Thoracic aorta (tissue), 2 donors: ENCODE results near the gene SRP72. TPM values are rescaled to one million over a fixed set of nuclear protein-coding genes. Genes with fewer than 3 reads are reported as not detected.

Source experiments
- ATAC-seq: fragments of 150-250 bp; one replicate; pipeline ENCODE4 v1.8.0; 2017; ENCODE audit warnings: low read depth; ENCODE audit not compliant: insufficient number of reproducible peaks, low FRiP score
- DNase-seq: peaks from one replicate; pipeline ENCODE4 v3.0.0-alpha.2; 2020; ENCODE audit warnings: low spot score
- H3K27ac ChIP-seq, 2 donors: fragments of 200-600 bp; sonication (generic); 1 replicate in 1 of 2; 2 replicates in 1 of 2; pipeline ENCODE4 v1.5.1; 2016; ENCODE audit warnings: mild to moderate bottlenecking in 2 of 2, moderate library complexity in 2 of 2
- H3K27me3 ChIP-seq: fragments of 200-600 bp; sonication (generic); replicated peaks from 2 replicates; pipeline ENCODE4 v1.6.0; 2016; ENCODE audit warnings: mild to moderate bottlenecking; ENCODE audit not compliant: insufficient read depth
- H3K36me3 ChIP-seq: fragments of 200-600 bp; sonication (generic); one replicate; pipeline ENCODE4 v1.5.1; 2016
- H3K4me1 ChIP-seq, 2 donors: fragments of 200-600 bp; sonication (generic); 1 replicate in 1 of 2; 2 replicates in 1 of 2; pipeline versions ENCODE4 v1.5.1 to v1.6.0; 2016; ENCODE audit warnings: low read depth in 2 of 2, mild to moderate bottlenecking in 1 of 2; ENCODE audit not compliant: control insufficient read depth in 1 of 2
- H3K4me3 ChIP-seq: fragments of 200-600 bp; sonication (generic); 2 replicates; pipeline ENCODE4 v1.5.1; 2016; ENCODE audit warnings: mild to moderate bottlenecking
- H3K9me3 ChIP-seq: fragments of 200-600 bp; sonication (generic); 2 replicates; pipeline ENCODE4 v1.5.1; 2016
- CTCF ChIP-seq: fragments of 200-600 bp; sonication (generic); IDR thresholded peaks from one replicate; pipeline ENCODE4 v1.5.1; 2019; ENCODE audit warnings: antibody characterized with exemption
- total RNA-seq, 2 donors: library from RNA; depleted of rRNA; stranded (reverse); fragments of >200 nt; gene quantifications; one replicate each; pipeline versions ENCODE4 v1.1.0 to v1.2.3, GENCODE V29; 2016

Gene SRP72
- 10 to 100 TPM; 43.1 to 52.9 TPM for total RNA-seq

GRCh38 chr4:56467284-56468096, at the start of gene SRP72:
SRP72 (plus strand) TSS chr4:56467617; CDS start chr4:56467636, 19 bp downstream.
- peak; percentile 76 for DNase-seq
- TF ChIP-seq CTCF: no peak
- Histone ChIP-seq H3K36me3 (peaks cover 4% of the 10 kb centered on the region), H3K9me3 (no peaks in the 10 kb centered on the region), H3K27ac (peak within 1 kb of the TSS; percentile 81 to 89), H3K27me3 (no peaks in the 10 kb centered on the region), H3K4me3 (peak within 1 kb of the TSS; percentile 87), H3K4me1 (peaks cover 27 to 44% of the 10 kb centered on the region in 2 donors)
- peak; percentile 98 for ATAC-seq

GRCh38 chr4:56424176-56424575, 43.2 kb upstream of the SRP72 start:
- Histone ChIP-seq H3K27me3 (no peaks in the 10 kb centered on the region), H3K27ac (no peak overlapping the region), H3K4me1 (no peaks in the 10 kb centered on the region), H3K36me3 (no peaks in the 10 kb centered on the region), H3K4me3 (no peak overlapping the region), H3K9me3 (no peaks in the 10 kb centered on the region)
- TF ChIP-seq CTCF: no peak
- ATAC-seq (no peak), DNase-seq (no peak)

- H3K36me3 ChIP-seq: no peaks in the 10 kb centered on the region
- no peaks in the 10 kb centered on the region for H3K27me3 ChIP-seq
- no peak for DNase-seq
- no peak overlapping the region for H3K27ac ChIP-seq
- no peaks in the 10 kb centered on the region for H3K4me1 ChIP-seq
- no peaks in the 10 kb centered on the region for H3K9me3 ChIP-seq
- H3K4me3 ChIP-seq: no peak overlapping the region
- no peak for ATAC-seq
- TF ChIP-seq CTCF: peak; percentile 67
These were observed 42.5 kb upstream of the SRP72 start for GRCh38 chr4:56424697-56425514.

GRCh38 chr4:56425518-56425917, 41.9 kb upstream of the SRP72 start:
- Histone ChIP-seq H3K27ac (no peak overlapping the region), H3K4me3 (no peak overlapping the region), H3K27me3 (no peaks in the 10 kb centered on the region), H3K4me1 (no peaks in the 10 kb centered on the region), H3K36me3 (no peaks in the 10 kb centered on the region), H3K9me3 (no peaks in the 10 kb centered on the region)
- no peak for TF ChIP-seq CTCF
- no peak for ATAC-seq
- no peak for DNase-seq

- no peak for TF ChIP-seq CTCF
- Histone ChIP-seq H3K4me3 (no peak overlapping the region), H3K36me3 (no peaks in the 10 kb centered on the region), H3K9me3 (no peaks in the 10 kb centered on the region), H3K27me3 (no peaks in the 10 kb centered on the region), H3K4me1 (no peaks in the 10 kb centered on the region), H3K27ac (no peak overlapping the region)
- no peak for DNase-seq
- ATAC-seq: no peak
These were observed 41.1 kb upstream of the SRP72 start for GRCh38 chr4:56426273-56426672.
